Upper lobe of right lung (tissue), 1 donor: ENCODE data around the gene TMEM151B. TPM values are rescaled to one million over a fixed set of nuclear protein-coding genes. Genes with fewer than 3 reads are reported as not detected.
A peak's percentile ranks its signal among the peaks of the same experiment; 100 is the strongest.
"Not testable (repeated sequence)": the region's sequence is repeated elsewhere in the genome, so short reads cannot be mapped to it uniquely, and the experiment has no call there.

ENCODE experiments used
- ATAC-seq: fragments of 200-7000 bp; cut with Tn5 transposase; one replicate; pipeline ENCODE4 v1.9.1; 2020; ENCODE audit warnings: mild to moderate bottlenecking, moderate library complexity
- DNase-seq: peaks from one replicate; pipeline ENCODE4 v3.0.0-alpha.2; 2020
- H3K27ac ChIP-seq: fragments of 200-600 bp; one replicate; pipeline ENCODE4 v1.8.0; 2022
- H3K27me3 ChIP-seq: fragments of 200-600 bp; one replicate; pipeline ENCODE4 v1.8.0; 2022; ENCODE audit warnings: mild to moderate bottlenecking
- H3K36me3 ChIP-seq: fragments of 200-600 bp; one replicate; pipeline ENCODE4 v1.8.0; 2022
- H3K4me1 ChIP-seq: fragments of 200-600 bp; one replicate; pipeline ENCODE4 v1.8.0; 2022
- H3K4me3 ChIP-seq: fragments of 200-600 bp; one replicate; pipeline ENCODE4 v1.8.0; 2022; ENCODE audit warnings: mild to moderate bottlenecking
- H3K9me3 ChIP-seq: fragments of 200-600 bp; one replicate; pipeline ENCODE4 v1.8.0; 2022
- CTCF ChIP-seq: fragments of 200-600 bp; IDR thresholded peaks from one replicate; pipeline ENCODE4 v1.8.0; 2022; ENCODE audit warnings: antibody characterized with exemption
- intact Hi-C: fragments of 100-400 bp; cut with DNase I; formaldehyde crosslinking; loops from one replicate; pipeline ENCODE4 v1.11.0; 2022
- total RNA-seq: library from RNA; stranded (reverse); fragmentation: NEBNext Ultra II Directional; extraction: Animal tissue kit (Norgen Biotek cat#: 25700); gene quantifications from one replicate; pipeline ENCODE4 v1.2.1, GENCODE V29; 2021
- donor health status: DM: no; HTN: yes; CAD: no; lungs with severe emphysema.

Gene TMEM151B
- total RNA-seq, 1 donor from 2014 or later = not detected

DNA sequence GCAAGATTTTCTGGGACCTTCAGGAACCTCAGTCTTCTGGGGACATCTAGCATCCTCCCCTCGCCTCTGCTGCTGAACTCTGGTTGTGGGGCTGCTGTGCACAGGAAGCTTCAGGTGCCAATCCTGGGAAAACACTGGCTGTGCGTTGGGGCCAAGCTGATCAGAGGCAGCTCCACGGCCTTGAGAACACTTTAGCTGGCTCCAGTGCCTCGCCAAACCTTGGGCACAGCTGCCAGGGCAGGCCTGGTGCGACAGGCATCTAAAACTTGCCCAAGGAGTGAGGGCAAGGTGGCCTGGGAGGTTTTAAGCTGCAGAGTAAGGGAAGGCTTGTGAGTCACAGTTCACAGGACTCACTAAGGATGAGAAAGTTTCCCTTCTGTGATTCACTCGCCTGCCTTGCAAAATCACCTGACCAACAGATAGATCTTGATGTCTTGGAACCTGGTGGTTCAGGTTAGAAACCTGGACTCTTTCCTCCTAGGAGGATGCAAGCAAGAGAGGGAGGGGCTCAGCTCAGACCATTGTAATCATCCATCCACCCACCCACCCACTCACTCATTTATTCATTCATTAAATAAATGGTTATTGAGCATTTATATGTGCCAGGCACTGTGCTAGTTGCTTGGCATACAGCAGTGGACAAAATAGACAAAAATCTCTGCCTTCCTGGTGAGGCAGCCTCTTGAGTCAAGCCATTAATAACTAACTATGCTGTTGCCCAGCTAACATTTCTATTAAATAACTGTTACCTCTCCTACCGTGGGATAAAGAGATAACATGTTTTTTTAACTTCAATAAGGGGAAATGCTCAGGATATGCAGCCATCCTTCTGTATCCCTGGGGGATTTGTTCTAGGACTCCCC, 69.7 kb downstream of the TMEM151B start:
- DNase-seq (no peak), ATAC-seq (no peak)
- no peak for TF ChIP-seq CTCF
- H3K27ac ChIP-seq = no peak overlapping the region
- H3K4me3 ChIP-seq = no peak overlapping the region
- peaks cover 8% of the 10 kb centered on the region for H3K4me1 ChIP-seq
- peaks cover 12% of the 10 kb centered on the region for H3K27me3 ChIP-seq
- intact Hi-C loops = no loop called here
- no peaks in the 10 kb centered on the region for H3K36me3 ChIP-seq
- no peaks in the 10 kb centered on the region for H3K9me3 ChIP-seq

GRCh38 chr6:44341095-44341890, 71.0 kb downstream of the TMEM151B start:
- H3K9me3 ChIP-seq = no peaks in the 10 kb centered on the region
- ATAC-seq (no peak), DNase-seq (no peak)
- H3K27me3 ChIP-seq = peaks cover 12% of the 10 kb centered on the region
- no peak overlapping the region for H3K27ac ChIP-seq
- TF ChIP-seq CTCF = no peak
- no peaks in the 10 kb centered on the region for H3K36me3 ChIP-seq
- H3K4me3 ChIP-seq = no peak overlapping the region
- intact Hi-C loops = no loop called here
- H3K4me1 ChIP-seq = peaks cover 8% of the 10 kb centered on the region

- Histone ChIP-seq H3K4me1 (peaks cover 8% of the 10 kb centered on the region), H3K27me3 (peaks cover 12% of the 10 kb centered on the region), H3K9me3 (no peaks in the 10 kb centered on the region), H3K36me3 (no peaks in the 10 kb centered on the region), H3K27ac (no peak overlapping the region), H3K4me3 (peak overlapping the region; percentile 21)
- TF ChIP-seq CTCF = no peak
- no peak for DNase-seq
- intact Hi-C loops = no loop called here
- ATAC-seq = no peak
These were observed 71.8 kb downstream of the TMEM151B start for GRCh38 chr6:44342052-44342451.

GRCh38 chr6:44342489-44342888, 72.2 kb downstream of the TMEM151B start, which contains the start of gene SPATS1:
SPATS1 (plus strand) TSS chr6:44342650; CDS start chr6:44343096, 446 bp downstream.
- Histone ChIP-seq H3K4me3 (peak within 1 kb of the TSS; percentile 21), H3K27ac (no peak within 1 kb of the TSS), H3K9me3 (no peaks in the 10 kb centered on the region), H3K36me3 (no peaks in the 10 kb centered on the region), H3K27me3 (peaks cover 12% of the 10 kb centered on the region), H3K4me1 (peaks cover 8% of the 10 kb centered on the region)
- TF ChIP-seq CTCF = no peak
- no peak for DNase-seq
- peak; percentile 15 for ATAC-seq
- intact Hi-C loops = no loop called here

- H3K4me3 ChIP-seq, intact Hi-C loops, DNase-seq, ATAC-seq, H3K4me1 ChIP-seq, H3K36me3 ChIP-seq, H3K9me3 ChIP-seq, H3K27ac ChIP-seq: not testable (repeated sequence)
- peaks cover 12% of the 10 kb centered on the region for H3K27me3 ChIP-seq
These were observed 76.6 kb downstream of the TMEM151B start for GRCh38 chr6:44346818-44347217.
